Renal cortex interstitium (tissue), 11 donors: ENCODE data around the gene TSHZ2. TPM values are rescaled to one million over a fixed set of nuclear protein-coding genes. Genes with fewer than 3 reads are reported as not detected.

Experiments
- DNase-seq, 11 donors: peaks; one replicate each; pipeline ENCODE4 v3.0.0-alpha.2; 2013; ENCODE audit warnings: low read depth in 9 of 11, low spot score in 4 of 11; ENCODE audit errors: extremely low read depth in 1 of 11
- polyA plus RNA-seq, 3 donors: library from polyadenylated mRNA; unstranded; fragments of 120-200 nt; gene quantifications; one replicate each; pipeline ENCODE4 v1.2.1, GENCODE V29; 2013; ENCODE audit not compliant: insufficient read length in 3 of 3

The TSHZ2 gene
- polyA plus RNA-seq, 3 donors, result 12.8 to 15.9 (median 13.3) TPM

GRCh38 chr20:52984451-52984810 is 12.3 kb downstream of the TSHZ2 start:
- no peak for DNase-seq

GRCh38 chr20:52985687-52986086 is 13.5 kb downstream of the TSHZ2 start:
- no peak for DNase-seq

- DNase-seq, result no peak
Measured at GRCh38 chr20:52987295-52987694, 15.1 kb downstream of the TSHZ2 start.

GRCh38 chr20:52991830-52992229 is 19.7 kb downstream of the TSHZ2 start:
- DNase-seq, result no peak

GRCh38 chr20:52992632-52993031 is 20.5 kb downstream of the TSHZ2 start:
- DNase-seq, result no peak

- DNase-seq, result peak in 1 of 11 donors; percentile 40
Measured at GRCh38 chr20:52993076-52993475, 20.9 kb downstream of the TSHZ2 start.

- no peak for DNase-seq
Measured at GRCh38 chr20:52994184-52994970, 22.2 kb downstream of the TSHZ2 start.

- DNase-seq, result no peak
Measured at GRCh38 chr20:52996130-52996529, 24.0 kb downstream of the TSHZ2 start.

- DNase-seq, result no peak
Measured at GRCh38 chr20:52996658-52997057, 24.5 kb downstream of the TSHZ2 start.

GRCh38 chr20:52998268-52998667 is 26.1 kb downstream of the TSHZ2 start:
- no peak for DNase-seq

GRCh38 chr20:52999040-52999439 is 26.9 kb downstream of the TSHZ2 start:
- DNase-seq, result no peak

- no peak for DNase-seq
Measured at GRCh38 chr20:53001498-53002301, 29.5 kb downstream of the TSHZ2 start.

- DNase-seq, result no peak
Measured at GRCh38 chr20:53002786-53003185, 30.6 kb downstream of the TSHZ2 start.

GRCh38 chr20:53003420-53004154 is 31.4 kb downstream of the TSHZ2 start:
- peak in 7 of 11 donors; percentile 41 to 74 (median 51) for DNase-seq

GRCh38 chr20:53004267-53004813 is 32.2 kb downstream of the TSHZ2 start:
- DNase-seq, result no peak

GRCh38 chr20:53009979-53010735 is 38.0 kb downstream of the TSHZ2 start:
- DNase-seq, result no peak

GRCh38 chr20:53011640-53012039 is 39.5 kb downstream of the TSHZ2 start:
- DNase-seq, result no peak

GRCh38 chr20:53013183-53013582 is 41.0 kb downstream of the TSHZ2 start:
- DNase-seq, result no peak

- DNase-seq, result no peak
Measured at GRCh38 chr20:53013847-53014246, 41.7 kb downstream of the TSHZ2 start.
